ENCODE results near the gene MRRF.

GRCh38 chr9:122331523-122331927, 66.8 kb downstream of the MRRF start:
- TF ChIP-seq CTCF (IDR thresholded peaks at IDR 0.05) (no peak), POLR2A (IDR thresholded peaks at IDR 0.05) (no peak), EP300 (IDR thresholded peaks at IDR 0.05) (no peak)

Measured in tibial nerve (tissue), 4 donors.